Measurements from ENCODE around the gene ADSS1. TPM values are rescaled to one million over a fixed set of nuclear protein-coding genes. Genes with fewer than 3 reads are reported as not detected.

The ADSS1 gene
- total and polyA plus RNA-seq, 2 donors (not counting 1 experiment from before 2014, with no cell fraction given): 2.2 to 3.5 TPM

- no peak for DNase-seq (ENCODE audit: low read depth in 2 of 2)
- Histone ChIP-seq H4K20me1 (ENCODE audit: control insufficient read depth, extremely low read depth, insufficient read depth, low read length) (peaks cover 3% of the 10 kb centered on the region), H3K4me1 (ENCODE audit: control insufficient read depth, extremely low read depth, insufficient read depth, low read length) (peaks cover 39% of the 10 kb centered on the region), H3K36me3 (ENCODE audit: control insufficient read depth, insufficient read depth, low read length) (peaks cover 27% of the 10 kb centered on the region), H3K79me2 (ENCODE audit: control insufficient read depth, insufficient read depth, low read length) (peaks cover 85% of the 10 kb centered on the region), H3K4me2 (ENCODE audit: extremely low read depth, insufficient read depth, low read length) (no peak overlapping the region), H3K4me3 (replicated peaks in 1 of 4; ENCODE audit: control extremely low read depth in 1 of 4, insufficient read depth in 1 of 4, low read depth in 3 of 4, low read length in 4 of 4) (no peak overlapping the region), H3K9me3 (ENCODE audit: control insufficient read depth, insufficient read depth, low read depth, low read length) (no peaks in the 10 kb centered on the region), H3K27me3 (ENCODE audit: control insufficient read depth, insufficient read depth, low read length) (no peaks in the 10 kb centered on the region), H3K9ac (ENCODE audit: insufficient read depth, low read length) (no peak overlapping the region), H2AFZ (ENCODE audit: low read length) (no peak overlapping the region), H3K27ac (ENCODE audit: insufficient read depth, low read length) (no peak overlapping the region)
- TF ChIP-seq CTCF (conservative IDR thresholded peaks at IDR 0.05 in 1 of 2, IDR thresholded peaks at IDR 0.05 in 1 of 2; ENCODE audit: low read depth in 1 of 2, low read length in 2 of 2): no peak
- TF ChIP-seq EZH2 (IDR thresholded peaks at IDR 0.05; ENCODE audit: low read length, missing control alignments): no peak
These were observed 31.1 kb upstream of the ADSS1 start for GRCh38 chr14:104692939-104693315.

GRCh38 chr14:104693482-104694431, 30.3 kb upstream of the ADSS1 start:
- no peak for DNase-seq (ENCODE audit: low read depth in 2 of 2)
- Histone ChIP-seq H3K27ac (ENCODE audit: insufficient read depth, low read length) (no peak overlapping the region), H3K79me2 (ENCODE audit: control insufficient read depth, insufficient read depth, low read length) (peaks cover 93% of the 10 kb centered on the region), H3K4me2 (ENCODE audit: extremely low read depth, insufficient read depth, low read length) (no peak overlapping the region), H3K9me3 (ENCODE audit: control insufficient read depth, insufficient read depth, low read depth, low read length) (no peaks in the 10 kb centered on the region), H3K27me3 (ENCODE audit: control insufficient read depth, insufficient read depth, low read length) (no peaks in the 10 kb centered on the region), H3K9ac (ENCODE audit: insufficient read depth, low read length) (no peak overlapping the region), H3K4me3 (replicated peaks in 1 of 4; ENCODE audit: control extremely low read depth in 1 of 4, insufficient read depth in 1 of 4, low read depth in 3 of 4, low read length in 4 of 4) (no peak overlapping the region), H2AFZ (ENCODE audit: low read length) (no peak overlapping the region), H3K4me1 (ENCODE audit: control insufficient read depth, extremely low read depth, insufficient read depth, low read length) (peaks cover 35% of the 10 kb centered on the region), H4K20me1 (ENCODE audit: control insufficient read depth, extremely low read depth, insufficient read depth, low read length) (peaks cover 3% of the 10 kb centered on the region), H3K36me3 (ENCODE audit: control insufficient read depth, insufficient read depth, low read length) (peaks cover 27% of the 10 kb centered on the region)
- TF ChIP-seq CTCF (conservative IDR thresholded peaks at IDR 0.05 in 1 of 2, IDR thresholded peaks at IDR 0.05 in 1 of 2; ENCODE audit: low read depth in 1 of 2, low read length in 2 of 2) (no peak), EZH2 (IDR thresholded peaks at IDR 0.05; ENCODE audit: low read length, missing control alignments) (no peak)

GRCh38 chr14:104694475-104694950, 29.5 kb upstream of the ADSS1 start:
- no peak for TF ChIP-seq EZH2 (IDR thresholded peaks at IDR 0.05; ENCODE audit: low read length, missing control alignments)
- no peak for TF ChIP-seq CTCF (conservative IDR thresholded peaks at IDR 0.05 in 1 of 2, IDR thresholded peaks at IDR 0.05 in 1 of 2; ENCODE audit: low read depth in 1 of 2, low read length in 2 of 2)
- Histone ChIP-seq H3K9ac (ENCODE audit: insufficient read depth, low read length) (no peak overlapping the region), H2AFZ (ENCODE audit: low read length) (no peak overlapping the region), H3K4me1 (ENCODE audit: control insufficient read depth, extremely low read depth, insufficient read depth, low read length) (peaks cover 38% of the 10 kb centered on the region), H3K79me2 (ENCODE audit: control insufficient read depth, insufficient read depth, low read length) (peaks cover 99% of the 10 kb centered on the region), H3K9me3 (ENCODE audit: control insufficient read depth, insufficient read depth, low read depth, low read length) (no peaks in the 10 kb centered on the region), H3K27me3 (ENCODE audit: control insufficient read depth, insufficient read depth, low read length) (no peaks in the 10 kb centered on the region), H3K4me3 (replicated peaks in 1 of 4; ENCODE audit: control extremely low read depth in 1 of 4, insufficient read depth in 1 of 4, low read depth in 3 of 4, low read length in 4 of 4) (no peak overlapping the region), H3K4me2 (ENCODE audit: extremely low read depth, insufficient read depth, low read length) (no peak overlapping the region), H3K36me3 (ENCODE audit: control insufficient read depth, insufficient read depth, low read length) (peaks cover 29% of the 10 kb centered on the region), H3K27ac (ENCODE audit: insufficient read depth, low read length) (no peak overlapping the region), H4K20me1 (ENCODE audit: control insufficient read depth, extremely low read depth, insufficient read depth, low read length) (peaks cover 3% of the 10 kb centered on the region)
- DNase-seq (ENCODE audit: low read depth in 2 of 2): no peak

Measured in fibroblast of lung (primary cell).